Body of pancreas (tissue), 4 donors: ENCODE measurements around the gene DTL.
A peak's percentile ranks its signal among the peaks of the same experiment; 100 is the strongest.

Source experiments
- POLR2A ChIP-seq, 3 donors: fragments of 450-650 bp; IDR thresholded peaks; one replicate each; pipeline ENCODE4 v1.6.1; 2016; ENCODE audit warnings: antibody characterized with exemption in 3 of 3, mild to moderate bottlenecking in 2 of 3
- TF ChIP-seq, protein P1 (sequence below), 7 experiments: fragments of 450-650 bp in 4 of 7; fragments of 200-600 bp in 3 of 7; sonication (generic) in 3 of 7; IDR thresholded peaks; one replicate each; pipeline ENCODE4 v1.5.1; 2016 to 2019; ENCODE audit warnings: antibody characterized with exemption in 7 of 7

DNA sequence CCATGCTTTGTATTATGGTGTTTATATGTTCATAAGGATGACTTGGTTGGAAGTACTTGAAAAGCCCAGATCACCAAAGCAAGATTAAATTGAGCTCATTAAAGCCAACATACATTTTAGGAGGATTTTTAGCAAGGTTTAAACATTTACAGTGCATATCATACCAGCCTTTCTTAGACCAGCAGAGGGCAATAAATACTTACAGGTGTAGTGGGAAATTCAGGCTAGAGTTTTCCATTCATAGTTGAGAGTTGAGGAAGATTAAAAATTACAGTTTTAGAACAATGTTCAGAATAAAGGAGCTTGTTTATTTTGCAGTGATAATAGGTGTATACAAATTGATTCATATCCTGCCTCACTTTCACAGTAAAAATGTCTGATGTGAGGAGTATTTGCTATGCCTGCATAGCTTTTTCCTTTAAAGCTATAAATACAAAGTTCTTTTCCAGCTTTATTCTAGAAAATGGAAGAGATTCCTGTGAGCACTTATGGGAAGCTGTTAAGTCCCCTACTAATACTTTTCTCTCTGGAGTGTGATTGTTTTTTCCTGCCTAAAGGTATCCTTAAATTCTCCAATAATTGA, 35.3 kb downstream of the DTL start:
- TF ChIP-seq, protein P1, sequence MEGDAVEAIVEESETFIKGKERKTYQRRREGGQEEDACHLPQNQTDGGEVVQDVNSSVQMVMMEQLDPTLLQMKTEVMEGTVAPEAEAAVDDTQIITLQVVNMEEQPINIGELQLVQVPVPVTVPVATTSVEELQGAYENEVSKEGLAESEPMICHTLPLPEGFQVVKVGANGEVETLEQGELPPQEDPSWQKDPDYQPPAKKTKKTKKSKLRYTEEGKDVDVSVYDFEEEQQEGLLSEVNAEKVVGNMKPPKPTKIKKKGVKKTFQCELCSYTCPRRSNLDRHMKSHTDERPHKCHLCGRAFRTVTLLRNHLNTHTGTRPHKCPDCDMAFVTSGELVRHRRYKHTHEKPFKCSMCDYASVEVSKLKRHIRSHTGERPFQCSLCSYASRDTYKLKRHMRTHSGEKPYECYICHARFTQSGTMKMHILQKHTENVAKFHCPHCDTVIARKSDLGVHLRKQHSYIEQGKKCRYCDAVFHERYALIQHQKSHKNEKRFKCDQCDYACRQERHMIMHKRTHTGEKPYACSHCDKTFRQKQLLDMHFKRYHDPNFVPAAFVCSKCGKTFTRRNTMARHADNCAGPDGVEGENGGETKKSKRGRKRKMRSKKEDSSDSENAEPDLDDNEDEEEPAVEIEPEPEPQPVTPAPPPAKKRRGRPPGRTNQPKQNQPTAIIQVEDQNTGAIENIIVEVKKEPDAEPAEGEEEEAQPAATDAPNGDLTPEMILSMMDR (IDR thresholded peaks at IDR 0.05) = peak; percentile 62 to 92 (median 87)
- TF ChIP-seq POLR2A (IDR thresholded peaks at IDR 0.05) = no peak
